ENCODE results near the gene HNMT.
"Not testable (repeated sequence)": the region's sequence is repeated elsewhere in the genome, so short reads cannot be mapped to it uniquely, and the experiment has no call there.

GRCh38 chr2:137993715-137994476 is 29.6 kb downstream of the HNMT start:
- not testable (repeated sequence) for TF ChIP-seq CTCF (optimal IDR thresholded peaks at IDR 0.05 in 1 of 3, IDR thresholded peaks at IDR 0.05 in 1 of 3, conservative IDR thresholded peaks at IDR 0.05 in 1 of 3; ENCODE audit: extremely low read depth in 1 of 3, insufficient read depth in 2 of 3, low read length in 3 of 3); EZH2 (IDR thresholded peaks at IDR 0.05; ENCODE audit: low read length)
